CD4-positive, alpha-beta T cell treated with Interferon gamma for 1 hour (primary cell): ENCODE results near the gene MYBBP1A.

Experiments
- DNase-seq: peaks from one replicate; pipeline ENCODE4 v3.0.0-alpha.2; 2020

MYBBP1A gene

GRCh38 chr17:4548721-4549531 is 6.3 kb downstream of the MYBBP1A start:
- DNase-seq = no peak

DNA sequence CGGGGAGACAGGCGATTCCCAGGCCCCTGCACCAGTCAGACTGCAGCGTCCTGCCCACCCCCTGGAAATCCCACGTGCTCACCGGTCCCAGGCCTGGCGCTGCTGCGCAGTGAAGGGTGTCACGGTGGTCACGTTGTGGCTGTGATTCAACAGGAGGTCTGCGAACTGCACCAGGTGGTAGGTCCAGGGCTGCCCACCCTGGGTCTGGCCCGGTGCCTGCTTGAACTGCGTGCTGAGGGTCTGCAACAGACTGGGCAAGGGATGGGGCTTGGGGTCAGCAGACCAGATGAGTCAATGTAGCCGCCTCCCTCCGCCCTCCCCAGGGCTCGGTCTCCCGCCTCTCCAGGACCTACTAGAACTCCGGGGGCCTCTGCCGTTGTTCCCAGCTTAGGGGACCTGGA is 7.1 kb downstream of the MYBBP1A start:
- no peak for DNase-seq

- DNase-seq = no peak
Measured at GRCh38 chr17:4547118-4547906, 7.9 kb downstream of the MYBBP1A start.

DNA sequence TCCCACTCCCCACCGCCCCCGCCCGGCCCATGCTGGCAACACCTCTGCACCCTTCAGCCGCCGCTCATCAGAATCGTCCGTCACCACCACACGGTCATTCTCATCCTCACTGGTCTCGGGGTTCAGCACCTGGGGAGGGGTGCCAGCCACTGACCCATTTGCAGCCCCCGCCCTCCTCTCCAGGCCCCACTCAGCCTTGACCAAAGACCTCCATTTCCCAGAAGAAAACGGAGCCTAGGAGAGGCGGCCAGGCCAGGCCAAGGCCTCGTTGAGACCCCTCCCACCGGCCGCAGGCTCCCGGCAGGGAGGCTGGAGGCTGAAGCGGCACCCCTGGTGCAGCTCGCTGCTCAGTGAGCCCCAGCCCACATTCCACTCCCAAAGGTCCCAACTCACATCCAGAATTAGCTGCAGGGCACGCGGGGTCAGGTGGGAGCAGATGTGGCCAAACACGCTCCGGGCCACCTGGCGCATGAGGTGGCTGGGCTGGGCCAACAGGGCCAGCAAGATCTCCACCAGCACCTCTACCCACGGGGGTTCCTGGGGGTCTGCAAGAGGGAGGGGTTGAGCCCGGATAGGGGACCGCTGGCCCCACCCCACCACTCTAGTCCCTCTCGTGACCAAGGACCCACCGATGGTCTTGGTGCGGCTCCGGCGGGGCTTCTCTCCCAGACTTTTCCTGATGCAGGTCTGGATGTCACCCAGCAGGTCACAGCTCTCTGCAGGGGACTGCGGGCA is 9.8 kb downstream of the MYBBP1A start:
- DNase-seq = no peak

GRCh38 chr17:4544951-4545216 is 10.3 kb downstream of the MYBBP1A start:
- DNase-seq = no peak

DNA sequence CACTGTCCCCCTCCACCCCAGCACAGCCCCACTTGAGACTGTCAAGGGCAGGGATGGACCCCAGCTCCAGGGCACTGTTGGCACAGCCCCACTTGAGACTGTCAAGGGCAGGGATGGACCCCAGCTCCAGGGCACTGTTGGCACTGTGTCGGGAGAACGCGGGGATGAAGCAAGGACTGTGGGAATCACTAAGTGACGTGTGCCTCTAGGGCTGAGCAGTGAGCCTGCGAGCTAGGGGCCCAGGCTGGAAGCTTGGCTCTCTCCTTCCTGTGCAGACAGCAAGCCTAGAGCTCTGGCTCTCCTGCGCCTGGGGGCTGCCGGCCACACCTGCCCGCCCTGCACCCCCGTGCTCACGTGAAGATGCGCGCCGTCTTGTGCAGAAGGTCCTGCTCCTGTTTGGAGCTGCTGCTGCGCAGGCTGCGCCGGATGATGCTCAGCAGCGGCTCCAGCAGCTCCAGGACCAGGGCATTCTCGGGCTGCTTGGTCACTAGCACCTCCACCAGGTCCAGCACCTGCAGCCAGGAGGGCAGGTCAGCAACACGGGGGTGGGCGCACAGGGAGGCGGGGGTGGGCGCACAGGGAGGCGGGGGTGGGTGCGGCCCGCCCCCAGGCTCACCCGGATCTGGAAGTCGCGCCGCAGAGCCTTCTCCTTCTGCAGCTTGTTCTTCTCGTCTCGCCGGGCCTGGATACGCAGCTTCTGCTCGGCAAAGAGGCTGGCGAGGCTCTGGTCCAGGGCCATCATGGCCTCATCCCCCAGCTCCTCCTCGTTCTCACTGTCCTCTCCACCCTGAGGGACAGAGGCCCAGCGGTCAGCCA is 10.8 kb downstream of the MYBBP1A start:
- DNase-seq = no peak

DNA sequence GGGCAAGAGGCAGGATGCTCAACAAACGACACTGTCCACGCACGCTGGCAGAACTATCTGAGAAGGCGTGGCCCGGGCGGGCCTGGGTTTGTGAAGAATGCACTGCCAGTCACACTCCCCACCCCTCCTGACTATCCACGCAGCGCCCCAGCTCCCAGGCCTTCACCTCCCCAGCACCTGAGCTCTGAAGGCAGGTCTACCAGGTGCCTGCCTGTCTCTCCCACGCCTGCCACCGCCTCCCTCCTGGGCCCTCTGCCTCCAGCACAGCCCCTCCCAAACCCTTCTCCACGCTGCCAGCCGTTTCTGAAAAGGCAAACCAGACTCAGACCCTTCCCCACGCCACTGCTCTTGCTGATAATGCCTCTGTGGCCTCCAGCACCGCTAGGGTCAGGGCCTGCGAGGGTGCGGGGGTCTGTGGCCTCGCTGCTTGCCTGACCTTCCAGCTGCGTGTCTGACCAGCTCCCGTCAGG is 11.6 kb downstream of the MYBBP1A start:
- no peak for DNase-seq

DNA sequence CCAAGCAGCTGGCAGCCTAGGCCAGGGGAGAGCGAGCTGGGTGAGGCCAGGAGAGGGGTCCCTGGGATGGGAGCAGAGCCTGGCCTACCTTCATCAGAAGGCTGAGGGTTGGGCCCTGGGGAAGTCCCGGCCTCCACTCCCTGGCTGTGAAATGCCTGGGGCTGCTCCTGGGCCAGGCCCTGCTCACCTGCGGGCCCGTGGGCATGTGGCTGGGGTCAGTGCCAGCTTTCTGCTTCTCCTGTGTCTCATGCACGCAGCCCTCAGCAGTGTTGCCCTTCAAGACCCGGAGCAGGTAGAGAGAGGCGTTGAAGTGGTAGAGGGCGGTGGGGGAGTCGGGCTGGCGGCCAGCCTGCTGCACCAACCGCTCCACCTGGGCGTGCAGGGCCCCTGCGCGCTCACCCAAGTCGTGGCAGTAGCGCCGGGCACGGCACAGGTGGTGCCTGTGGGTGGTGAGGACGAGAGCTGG is 12.4 kb downstream of the MYBBP1A start:
- no peak for DNase-seq

DNA sequence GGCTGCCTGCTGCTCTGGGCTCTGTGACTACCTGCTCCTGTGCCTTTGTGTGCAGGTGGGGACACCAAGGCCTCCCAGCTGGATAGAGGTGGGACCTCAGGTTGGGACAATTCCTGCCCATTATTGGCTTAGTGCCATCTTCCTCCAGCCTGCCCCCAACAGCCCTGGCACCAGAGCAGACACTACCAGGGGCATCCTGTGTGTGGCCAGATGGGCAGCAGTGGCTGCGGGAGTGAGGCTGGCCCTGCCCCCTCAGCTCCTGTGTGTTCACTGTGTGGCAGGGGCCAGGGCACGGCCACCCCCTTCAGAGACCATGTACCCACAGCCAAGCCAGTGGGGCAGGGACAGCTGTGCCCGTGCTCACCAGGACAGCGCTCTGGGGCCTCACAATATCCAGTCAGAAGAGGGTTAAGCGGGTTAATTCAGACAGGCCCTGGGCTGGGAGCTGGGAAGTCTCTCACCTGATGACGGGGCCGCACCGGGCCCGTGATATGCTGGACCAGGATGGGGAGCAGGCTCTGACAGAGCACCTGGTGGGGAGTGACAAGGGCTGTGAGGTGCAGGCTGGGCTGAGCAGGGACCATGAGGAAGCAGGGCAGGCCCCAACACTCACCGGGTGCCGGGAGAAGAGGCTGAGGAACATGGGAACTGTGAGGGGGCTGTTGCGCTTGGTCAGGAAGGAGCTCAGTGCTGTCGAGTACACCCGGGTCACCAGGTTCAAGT is 13.0 kb downstream of the MYBBP1A start:
- DNase-seq = no peak

- DNase-seq = no peak
Measured at GRCh38 chr17:4541328-4542002, 13.7 kb downstream of the MYBBP1A start.

DNA sequence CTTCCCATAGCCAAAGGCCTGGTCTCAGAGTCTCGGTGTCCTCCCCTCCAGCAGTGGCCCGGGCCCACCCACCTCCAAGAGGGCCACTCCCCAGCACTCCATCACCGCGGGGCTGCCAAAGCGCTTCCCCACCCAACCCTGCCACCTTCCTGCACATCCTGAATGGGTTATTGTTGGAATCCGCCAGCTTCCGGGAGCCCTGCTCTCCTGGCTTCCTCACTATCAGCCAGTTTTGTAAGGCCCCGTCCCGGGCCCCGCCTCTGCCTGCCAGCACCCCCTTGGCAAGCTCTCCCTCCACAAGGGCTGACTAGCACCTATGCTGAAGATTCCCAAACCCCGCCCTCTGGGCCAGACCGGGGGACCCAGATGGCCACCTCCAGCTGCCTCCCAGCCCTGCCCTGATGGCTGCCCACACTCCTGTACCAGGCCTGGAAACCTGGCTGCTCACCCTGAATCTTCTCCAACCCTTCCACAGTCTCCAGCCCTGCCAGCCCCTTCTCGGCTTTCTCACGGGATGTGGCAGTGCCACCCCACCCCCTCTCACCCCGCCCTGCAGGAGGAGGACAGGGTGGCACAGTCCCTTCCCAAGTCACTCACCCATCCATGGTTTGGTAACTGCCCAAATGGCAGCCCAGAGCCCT is 14.4 kb downstream of the MYBBP1A start:
- DNase-seq = no peak

DNA sequence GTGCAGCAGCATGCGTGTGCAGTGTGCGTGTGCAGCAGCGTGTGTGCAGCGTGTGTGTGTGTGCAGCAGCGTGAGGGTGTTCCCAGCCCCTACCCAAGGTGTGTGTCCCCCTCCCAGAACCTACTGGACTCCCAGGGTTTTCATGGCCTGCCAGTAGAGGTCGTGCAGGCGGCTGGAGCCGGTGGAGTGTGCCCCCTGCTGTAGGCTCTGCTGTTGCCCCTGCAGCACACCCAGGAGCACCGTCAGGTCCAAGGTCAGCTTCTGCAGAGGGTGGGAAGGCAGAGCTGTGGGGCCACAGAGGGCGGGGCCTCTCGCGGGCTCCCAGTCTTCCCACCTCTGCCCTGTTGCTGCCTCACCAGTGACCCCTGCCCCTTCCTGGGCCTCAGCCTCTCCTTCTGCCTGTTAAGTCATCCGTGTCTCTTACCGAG is 14.9 kb downstream of the MYBBP1A start:
- DNase-seq = no peak

DNA sequence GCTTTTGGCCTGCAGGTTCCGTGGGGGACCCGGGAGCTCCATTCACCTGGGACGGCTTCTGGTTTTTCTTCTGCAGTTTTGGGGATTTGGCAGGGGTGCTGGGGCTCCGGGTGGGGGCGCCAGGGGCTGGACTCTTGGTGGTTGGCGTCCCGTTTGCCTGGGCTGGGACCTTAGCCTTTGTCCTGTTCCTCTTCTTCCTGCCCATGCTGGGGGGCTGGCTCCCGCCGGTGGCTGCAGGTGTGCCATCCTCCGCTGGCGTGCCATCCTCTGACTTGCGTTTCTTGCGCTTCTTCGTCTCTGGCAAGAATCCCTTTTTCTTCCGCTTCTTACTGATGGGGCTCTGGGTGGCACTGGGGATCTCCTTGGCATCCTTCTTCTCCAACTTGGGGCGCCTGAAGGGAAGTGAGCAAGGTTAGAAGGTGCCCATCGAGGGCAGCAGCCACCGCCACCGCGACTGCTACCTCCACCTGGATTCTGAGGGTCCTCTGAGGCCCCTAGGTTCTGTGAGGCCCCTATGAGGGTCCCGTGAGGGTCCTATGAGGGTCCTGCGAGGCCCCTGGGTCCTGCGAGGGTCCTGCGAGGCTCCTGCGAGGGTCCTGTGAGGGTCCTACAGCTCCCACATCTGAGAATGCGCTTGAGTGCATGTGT is 15.5 kb downstream of the MYBBP1A start:
- DNase-seq = no peak

- DNase-seq = no peak
Measured at GRCh38 chr17:4539025-4539424, 16.2 kb downstream of the MYBBP1A start.

DNA sequence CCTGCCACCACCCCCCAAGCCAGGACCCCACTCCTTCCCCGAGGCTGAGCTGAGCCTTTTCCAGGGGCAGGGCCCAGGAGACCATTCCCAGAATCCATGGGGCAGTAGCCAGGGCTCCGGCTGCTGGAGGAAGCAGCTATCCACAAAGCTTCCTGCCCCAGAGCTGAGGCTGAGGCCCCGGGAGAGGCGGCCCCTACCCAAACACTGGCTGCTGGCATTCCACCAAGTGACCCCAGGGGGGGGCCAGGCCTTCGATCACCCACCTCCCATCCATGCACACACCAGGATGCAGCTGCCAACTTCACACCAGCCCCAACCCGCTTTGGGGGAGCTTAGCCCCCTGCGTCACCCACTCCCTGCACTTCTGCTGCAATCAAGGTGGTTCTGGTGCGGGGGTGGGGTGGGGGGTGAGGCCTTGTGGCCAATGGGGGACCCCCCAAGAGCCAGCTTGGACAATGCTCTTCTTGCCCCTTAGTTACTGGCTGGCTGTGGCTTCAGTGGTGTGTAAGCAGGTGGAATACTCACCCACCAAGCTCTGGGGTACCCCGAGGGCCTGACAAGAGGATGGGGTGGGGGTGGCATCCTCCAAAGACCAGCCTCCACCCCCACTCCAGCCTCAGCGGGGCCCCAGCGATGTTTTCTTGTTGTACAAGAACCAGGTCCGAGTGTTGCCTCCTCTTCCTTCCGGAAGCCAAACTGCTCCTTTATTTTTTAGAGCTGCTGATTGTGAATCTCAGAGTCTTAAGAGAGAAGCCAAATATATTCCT is 16.8 kb downstream of the MYBBP1A start:
- DNase-seq = no peak

DNA sequence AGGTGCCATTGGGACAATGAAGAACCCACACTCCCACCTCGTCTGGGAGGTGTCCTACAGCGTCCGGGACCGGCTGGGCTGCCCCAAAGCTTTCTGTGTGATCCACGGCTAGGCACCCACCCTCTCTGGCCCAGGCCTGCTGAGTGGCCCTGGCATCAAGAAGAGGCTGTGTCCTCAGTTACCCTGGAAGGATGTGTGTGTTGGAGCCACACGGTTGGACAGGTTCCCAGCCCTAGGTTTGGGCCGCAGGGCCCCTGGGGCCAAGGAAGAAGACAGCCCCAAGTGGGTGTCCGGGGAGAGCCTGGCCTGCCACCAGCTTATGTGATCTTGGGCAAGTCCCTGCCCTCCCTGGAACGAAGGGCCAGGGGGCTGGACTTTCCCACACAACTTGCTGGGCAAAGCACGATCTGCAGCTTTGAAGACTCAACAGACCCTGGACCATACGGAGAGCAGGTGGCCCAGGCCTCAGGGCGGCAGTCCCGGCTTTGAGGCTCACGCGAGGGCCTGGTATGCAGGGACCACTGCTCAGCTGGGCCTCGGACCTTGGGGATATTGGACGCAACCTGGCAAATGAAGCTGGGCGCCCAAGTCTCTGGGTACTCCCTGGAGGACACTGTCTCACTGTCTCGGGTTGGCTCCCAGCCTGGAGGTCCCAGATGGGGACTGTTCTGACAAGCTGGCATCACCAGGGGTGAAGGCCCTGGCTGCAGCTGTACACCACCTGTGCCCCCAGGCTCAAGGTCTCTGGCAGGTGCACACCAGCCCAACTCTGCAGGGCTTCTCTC is 17.5 kb downstream of the MYBBP1A start:
- DNase-seq = no peak

DNA sequence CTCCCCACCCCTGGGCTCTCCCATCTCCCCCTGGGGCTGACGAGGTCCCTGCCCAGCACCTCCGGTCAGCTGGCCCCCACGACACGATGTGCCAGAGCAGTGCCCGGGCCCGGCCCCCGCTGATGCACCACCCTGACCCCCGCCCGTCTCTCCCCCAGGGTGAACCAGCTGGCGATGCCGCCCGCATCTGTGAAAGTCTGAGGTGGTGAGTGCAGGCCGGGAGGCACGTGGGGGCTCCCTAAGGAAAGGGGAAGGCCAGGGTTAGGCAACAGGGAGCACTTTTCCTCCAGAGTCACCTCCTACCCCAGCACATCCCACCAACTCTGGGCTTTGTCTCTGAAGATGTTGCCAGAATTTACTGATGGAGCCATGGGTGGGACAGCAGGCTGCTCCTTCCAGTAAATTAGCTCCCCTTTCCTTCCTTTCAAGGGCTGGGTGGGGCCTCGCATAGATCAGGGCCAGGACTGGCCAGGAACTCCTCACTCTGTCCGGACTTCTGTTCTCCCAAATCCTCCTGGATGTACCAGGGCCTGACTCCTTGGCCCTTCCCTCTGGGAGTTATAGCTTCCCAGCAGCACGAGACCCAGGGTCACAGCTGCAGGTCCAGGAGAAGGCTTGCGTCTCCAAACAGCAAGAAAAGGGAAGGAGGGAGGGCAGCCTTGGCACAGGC is 18.3 kb downstream of the MYBBP1A start:
- no peak for DNase-seq

DNA sequence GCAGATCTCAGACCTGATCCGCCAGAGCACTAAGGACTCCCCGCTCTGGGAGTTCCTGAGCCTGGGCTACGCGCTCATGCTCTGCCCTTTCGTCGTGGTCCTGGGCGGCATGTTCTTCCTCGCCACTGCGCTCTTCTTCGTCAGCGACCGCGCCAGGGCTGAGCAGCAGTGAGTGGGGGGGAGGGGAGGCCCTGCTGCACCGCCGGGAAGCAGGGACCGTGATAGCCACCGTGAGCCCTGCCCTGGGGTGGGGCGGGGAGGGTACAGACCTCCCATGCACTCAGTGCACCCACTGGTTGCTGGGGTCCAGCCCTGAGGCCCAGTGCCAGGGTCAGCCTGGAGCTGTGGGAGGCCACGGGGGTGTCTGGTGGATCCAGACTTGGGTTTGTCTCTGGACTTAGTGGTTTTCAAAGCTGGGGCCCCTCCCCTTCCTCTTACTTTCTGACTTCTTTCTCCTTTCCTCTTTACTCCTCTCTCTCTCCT is 18.9 kb downstream of the MYBBP1A start:
- no peak for DNase-seq
